Aorta (tissue), 5 donors: ENCODE measurements around the gene CCDC137. TPM values are rescaled to one million over a fixed set of nuclear protein-coding genes. Genes with fewer than 3 reads are reported as not detected.

Experiments used
- ATAC-seq: fragments of 200-7000 bp; cut with Tn5 transposase; one replicate; pipeline ENCODE4 v1.9.1; 2022; ENCODE audit warnings: moderate library complexity; ENCODE audit not compliant: low FRiP score
- DNase-seq, 2 donors: peaks; one replicate each; pipeline ENCODE4 v3.0.0-alpha.2; 2020
- H3K27ac ChIP-seq, 2 donors: one replicate each; pipeline ENCODE4 v1.5.1; 2013; ENCODE audit warnings: low read length in 2 of 2, mild to moderate bottlenecking in 2 of 2, moderate library complexity in 2 of 2, control low read depth in 1 of 2, inconsistent platforms in 1 of 2, low read depth in 1 of 2
- H3K27me3 ChIP-seq, 2 donors: one replicate each; pipeline ENCODE4 v1.6.1; 2013; ENCODE audit warnings: control low read depth in 1 of 2, low read length in 1 of 2, mild to moderate bottlenecking in 1 of 2, moderate library complexity in 1 of 2; ENCODE audit not compliant: insufficient read depth in 2 of 2, control insufficient read depth in 1 of 2
- H3K36me3 ChIP-seq, 2 donors: one replicate each; pipeline ENCODE4 v1.6.1; 2013; ENCODE audit warnings: control low read depth in 1 of 2, low read length in 1 of 2, mild to moderate bottlenecking in 1 of 2; ENCODE audit not compliant: insufficient read depth in 2 of 2, control insufficient read depth in 1 of 2
- H3K4me1 ChIP-seq, 2 donors: one replicate each; pipeline ENCODE4 v1.6.1; 2013; ENCODE audit warnings: low read length in 2 of 2, control low read depth in 1 of 2, mild to moderate bottlenecking in 1 of 2, moderate library complexity in 1 of 2; ENCODE audit not compliant: insufficient read depth in 2 of 2, control insufficient read depth in 1 of 2
- H3K4me3 ChIP-seq, 2 donors: one replicate each; pipeline ENCODE4 v1.5.1; 2013; ENCODE audit warnings: low read length in 2 of 2, control low read depth in 1 of 2, mild to moderate bottlenecking in 1 of 2
- H3K9me3 ChIP-seq: one replicate; pipeline ENCODE4 v1.6.1; 2013; ENCODE audit warnings: mild to moderate bottlenecking, low read length; ENCODE audit not compliant: control insufficient read depth
- WGBS, 2 donors: extraction: QIAGEN DNeasy Blood & Tissue Kit; methylation state at CpG; one replicate each; pipeline ENCODE4 v1.1.7; 2013; 5-methylcytosine and 5-hydroxymethylcytosine counted together
- intact Hi-C, 2 donors: fragments of 100-400 bp; cut with DNase I; formaldehyde crosslinking; loops; one replicate each; pipeline versions ENCODE4 v1.14.2 to v1.15.0; 2022
- polyA plus RNA-seq, 2 donors: library from polyadenylated mRNA; stranded (reverse); fragments of 200-250 nt; gene quantifications; one replicate each; pipeline ENCODE4 v1.2.3, GENCODE V29; 2013
- total RNA-seq, 2 donors: library from RNA; stranded (reverse); fragmentation: NEBNext Ultra II Directional; extraction: Animal tissue kit (Norgen Biotek cat#: 25700); gene quantifications; one replicate each; pipeline ENCODE4 v1.2.1, GENCODE V29; 2021
- donor health status: healthy with polysubstance abuse.
- donor health status: Bipolar disorder and iron deficiency.
- donor health status: DM: no; HTN: no; CAD: no.
- donor health status: DM: no; HTN: no; CAD: no.
- donor health status: DM: yes; HTN: yes; CAD: no.

CCDC137 gene
- total and polyA plus RNA-seq, 4 donors = 7.9 to 13.7 (median 13.2) TPM

- Histone ChIP-seq H3K9me3 (no peaks in the 10 kb centered on the region), H3K27ac (peak within 1 kb of the TSS; percentile 61 to 74), H3K4me1 (peaks cover 0 to 2% of the 10 kb centered on the region in 2 donors), H3K4me3 (peak within 1 kb of the TSS; percentile 51 to 99), H3K27me3 (no peaks in the 10 kb centered on the region), H3K36me3 (no peaks in the 10 kb centered on the region)
- intact Hi-C loops = loop anchor here in 1 of 2 donors (1.0 kb wide), 1 partner anchor 30 kb away; the partner anchor contains the start of genes CCDC137 and OXLD1
- WGBS, 2 donors = 0% methylated on average over 53 to 77 of the region's 77 CpGs
- DNase-seq (peak; percentile 91 to 94), ATAC-seq (peak; percentile 96)
Observed at GRCh38 chr17:81636505-81637288, 29.8 kb upstream of the CCDC137 start, which contains the start of the genes NPLOC4 and TSPAN10. Gene NPLOC4, minus strand, starts transcription at chr17:81637112. Its CDS starts 182 bp downstream, at chr17:81636930. Gene TSPAN10, plus strand, starts transcription at chr17:81637196. Its CDS starts 5,217 bp downstream, at chr17:81642413.

DNA sequence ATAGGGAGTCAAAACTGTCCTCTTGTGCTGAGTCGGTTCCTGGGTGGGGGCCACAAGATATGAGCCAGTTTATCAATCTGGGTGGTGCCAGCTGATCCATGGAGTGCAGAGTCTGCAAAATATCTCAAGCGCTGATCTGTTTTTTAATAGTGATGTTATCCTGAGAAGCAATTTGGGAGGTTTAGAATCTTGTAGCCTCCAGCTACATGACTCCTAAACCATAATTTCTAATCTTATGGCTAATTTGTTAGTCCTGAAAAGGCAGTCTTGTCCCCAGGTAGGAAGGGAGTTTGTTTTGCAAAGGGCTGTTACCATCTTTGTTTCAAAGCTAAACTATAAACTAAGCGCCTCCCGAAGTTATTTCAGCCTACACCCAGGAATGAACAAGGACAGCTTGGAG is 27.9 kb upstream of the CCDC137 start:
- DNase-seq = no peak
- WGBS, 2 donors = 83 to 84% methylated on average over 4 of the region's 4 CpGs
- intact Hi-C loops = no loop called here

DNA sequence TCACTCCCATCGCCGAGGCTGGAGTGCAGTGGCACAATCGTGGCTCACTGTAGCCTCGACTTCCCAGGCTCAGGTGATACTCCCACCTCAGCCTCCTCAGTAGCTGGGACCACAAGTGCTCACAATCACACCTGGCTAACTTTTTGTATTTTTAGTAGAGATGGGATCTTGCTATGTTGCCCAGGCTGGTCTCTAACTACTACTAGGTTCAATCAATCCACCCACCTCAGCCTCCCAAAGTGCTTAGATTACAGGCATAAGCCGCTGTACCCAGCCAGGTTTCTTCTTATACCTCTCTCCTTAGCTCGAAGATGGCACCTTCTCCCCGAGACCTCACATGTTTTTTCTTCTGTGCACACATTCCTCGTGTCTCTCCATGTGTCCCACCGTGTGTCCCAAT is 26.5 kb upstream of the CCDC137 start:
- peaks cover 0 to 2% of the 10 kb centered on the region in 2 donors for H3K4me1 ChIP-seq
- no peaks in the 10 kb centered on the region for H3K36me3 ChIP-seq
- no peak overlapping the region for H3K4me3 ChIP-seq
- no peak for ATAC-seq
- no peaks in the 10 kb centered on the region for H3K9me3 ChIP-seq
- H3K27ac ChIP-seq = no peak overlapping the region
- 89 to 92% methylated on average over 9 of the region's 9 CpGs for WGBS, 2 donors
- no peaks in the 10 kb centered on the region for H3K27me3 ChIP-seq
- intact Hi-C loops = no loop called here
- no peak for DNase-seq

More for the DNA sequence above, 27.9 kb upstream of the CCDC137 start:
- no peak for ATAC-seq
- Histone ChIP-seq H3K4me1 (peaks cover 0 to 2% of the 10 kb centered on the region in 2 donors), H3K27ac (no peak overlapping the region), H3K27me3 (no peaks in the 10 kb centered on the region), H3K9me3 (no peaks in the 10 kb centered on the region), H3K4me3 (no peak overlapping the region), H3K36me3 (no peaks in the 10 kb centered on the region)

DNA sequence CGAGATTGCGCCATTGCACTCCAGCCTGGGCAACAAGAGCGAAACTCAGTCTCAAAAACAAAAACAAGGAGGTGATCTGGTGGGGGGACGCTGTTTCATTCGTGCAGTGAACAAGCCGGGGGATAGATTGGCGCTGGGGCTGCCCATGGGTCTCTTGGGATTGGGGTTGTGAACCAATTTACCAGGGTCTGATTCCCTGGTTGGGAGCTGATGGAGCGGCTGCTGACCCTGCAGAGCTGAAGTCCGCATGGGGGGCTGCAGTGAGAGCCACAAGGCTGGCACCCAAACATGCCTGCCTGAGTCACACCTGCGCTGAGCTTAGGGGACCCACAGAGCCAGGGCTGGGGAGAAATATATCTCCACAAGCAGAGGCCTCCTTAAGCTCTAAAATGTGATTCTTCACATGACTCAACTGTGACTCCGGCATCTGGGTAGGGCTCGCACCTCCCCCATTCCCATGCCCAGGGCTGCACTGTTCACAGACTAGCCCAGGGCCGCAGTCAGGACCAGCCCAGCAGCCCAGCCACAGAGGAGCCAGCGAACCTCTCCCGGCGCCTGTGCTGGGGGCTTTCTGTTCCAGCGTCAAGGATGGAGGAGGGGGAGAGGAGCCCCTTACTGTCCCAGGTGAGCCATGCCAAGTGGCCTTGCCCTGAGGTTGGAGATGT is 24.6 kb upstream of the CCDC137 start:
- H3K4me3 ChIP-seq = no peak overlapping the region
- no peaks in the 10 kb centered on the region for H3K4me1 ChIP-seq
- ATAC-seq = no peak
- no peak overlapping the region for H3K27ac ChIP-seq
- H3K36me3 ChIP-seq = no peaks in the 10 kb centered on the region
- intact Hi-C loops = no loop called here
- H3K9me3 ChIP-seq = no peaks in the 10 kb centered on the region
- DNase-seq = no peak
- H3K27me3 ChIP-seq = no peaks in the 10 kb centered on the region
- WGBS, 2 donors = 92 to 93% methylated on average over 16 to 17 of the region's 17 CpGs

DNA sequence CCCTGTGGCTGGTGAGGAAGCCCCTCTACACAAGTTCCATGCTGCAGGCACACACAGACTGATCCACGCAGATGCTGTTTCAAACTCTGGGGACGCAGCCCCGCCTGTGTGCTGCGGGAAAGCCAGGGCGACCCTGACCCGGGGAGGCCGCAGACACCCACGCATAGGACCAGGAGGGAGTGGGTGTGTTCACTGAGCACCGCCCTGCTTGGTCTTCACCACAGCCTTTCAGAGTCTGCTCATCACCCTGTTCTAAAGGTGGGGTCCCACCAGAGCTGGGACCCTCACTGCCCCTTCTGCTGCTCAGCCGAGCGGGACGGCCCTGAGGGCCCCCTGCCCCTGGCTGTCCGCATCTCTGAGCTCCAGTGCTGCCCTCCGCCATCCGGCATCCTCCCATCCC is 22.0 kb upstream of the CCDC137 start:
- intact Hi-C loops = no loop called here
- no peaks in the 10 kb centered on the region for H3K4me1 ChIP-seq
- WGBS, 2 donors = 93 to 96% methylated on average over 15 of the region's 15 CpGs
- H3K9me3 ChIP-seq = peaks cover 2% of the 10 kb centered on the region
- H3K4me3 ChIP-seq = no peak overlapping the region
- no peak for DNase-seq
- no peaks in the 10 kb centered on the region for H3K27me3 ChIP-seq
- H3K36me3 ChIP-seq = no peaks in the 10 kb centered on the region
- H3K27ac ChIP-seq = no peak overlapping the region
- ATAC-seq = no peak

DNA sequence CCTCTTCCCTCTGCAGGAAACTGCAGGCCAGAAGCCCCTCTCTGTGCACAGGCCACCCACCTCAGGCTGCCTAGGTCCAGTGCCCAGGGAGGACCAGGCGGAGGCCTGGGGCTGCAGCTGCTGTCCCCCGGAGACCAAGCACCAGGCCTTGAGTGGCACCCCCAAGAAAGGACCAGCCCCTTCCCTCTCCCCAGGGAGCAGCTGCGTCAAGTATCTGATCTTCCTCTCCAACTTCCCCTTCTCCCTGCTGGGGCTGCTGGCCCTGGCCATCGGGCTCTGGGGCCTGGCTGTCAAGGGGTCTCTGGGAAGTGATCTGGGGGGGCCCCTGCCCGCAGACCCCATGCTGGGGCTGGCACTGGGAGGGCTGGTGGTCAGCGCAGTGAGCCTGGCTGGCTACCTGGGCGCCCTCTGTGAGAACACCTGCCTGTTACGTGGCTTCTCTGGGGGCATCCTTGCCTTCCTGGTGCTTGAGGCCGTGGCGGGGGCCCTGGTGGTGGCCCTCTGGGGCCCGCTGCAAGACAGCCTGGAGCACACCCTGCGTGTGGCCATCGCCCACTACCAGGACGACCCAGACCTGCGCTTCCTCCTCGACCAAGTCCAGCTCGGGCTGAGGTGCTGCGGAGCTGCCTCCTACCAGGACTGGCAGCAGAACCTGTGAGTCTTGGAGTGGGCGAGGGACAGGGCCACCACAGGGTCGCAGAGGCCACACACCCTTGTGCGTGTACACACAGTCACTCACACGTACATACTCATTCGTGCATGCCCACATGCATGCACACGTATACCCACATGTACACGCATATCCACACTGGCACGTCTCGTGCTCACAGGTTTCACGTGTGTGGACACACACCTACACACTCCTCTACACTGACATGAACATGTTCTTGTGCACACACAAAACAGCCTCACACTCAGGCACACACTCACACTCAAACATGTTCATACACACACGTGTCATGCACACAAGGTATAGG is 21.3 kb upstream of the CCDC137 start:
- DNase-seq = no peak
- intact Hi-C loops = no loop called here
- Histone ChIP-seq H3K36me3 (no peaks in the 10 kb centered on the region), H3K4me3 (no peak overlapping the region), H3K27me3 (no peaks in the 10 kb centered on the region), H3K4me1 (no peaks in the 10 kb centered on the region), H3K27ac (no peak overlapping the region), H3K9me3 (peaks cover 2% of the 10 kb centered on the region)
- no peak for ATAC-seq
- WGBS, 2 donors = 86 to 88% methylated on average over 28 to 29 of the region's 29 CpGs

DNA sequence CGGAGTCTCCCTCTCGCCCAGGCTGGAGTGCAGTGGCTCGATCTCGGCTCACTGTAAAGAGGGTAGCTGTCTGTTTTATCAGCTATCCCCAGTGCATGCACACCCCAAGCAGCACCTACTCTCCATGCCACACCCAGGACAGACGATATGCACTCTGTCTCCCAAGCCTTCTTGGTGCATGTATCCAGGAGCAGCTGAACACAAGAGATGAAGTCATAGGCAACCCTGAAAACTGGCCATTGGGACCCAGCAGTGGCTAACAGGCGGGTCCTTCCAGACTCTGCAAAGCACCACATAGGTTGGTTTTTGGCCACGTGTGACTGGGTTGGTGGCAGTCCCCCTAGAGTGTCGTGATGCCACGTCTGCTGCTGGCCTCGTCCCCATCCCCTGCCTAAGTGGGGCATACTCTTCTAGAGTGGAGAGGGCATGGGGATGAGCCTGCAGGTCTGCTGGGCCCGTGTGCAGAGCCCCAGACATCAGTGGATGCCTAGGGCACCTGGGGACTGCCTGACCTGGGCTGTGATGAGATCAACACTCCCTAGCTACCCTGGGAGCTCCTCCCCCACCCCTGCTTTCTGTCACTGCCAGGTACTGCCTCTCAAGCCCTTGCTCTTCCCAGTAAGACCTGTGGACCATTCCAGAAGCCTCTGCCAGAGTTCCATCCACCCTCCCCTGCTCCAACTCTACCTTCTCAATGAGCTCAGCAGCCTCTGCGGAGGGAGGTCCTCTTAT is 19.5 kb upstream of the CCDC137 start:
- Histone ChIP-seq H3K4me3 (no peak overlapping the region), H3K27me3 (no peaks in the 10 kb centered on the region), H3K36me3 (no peaks in the 10 kb centered on the region), H3K9me3 (peaks cover 2% of the 10 kb centered on the region), H3K27ac (no peak overlapping the region), H3K4me1 (no peaks in the 10 kb centered on the region)
- intact Hi-C loops = no loop called here
- ATAC-seq (no peak), DNase-seq (no peak)
- WGBS, 2 donors = 58 to 67% methylated on average over 12 of the region's 12 CpGs

DNA sequence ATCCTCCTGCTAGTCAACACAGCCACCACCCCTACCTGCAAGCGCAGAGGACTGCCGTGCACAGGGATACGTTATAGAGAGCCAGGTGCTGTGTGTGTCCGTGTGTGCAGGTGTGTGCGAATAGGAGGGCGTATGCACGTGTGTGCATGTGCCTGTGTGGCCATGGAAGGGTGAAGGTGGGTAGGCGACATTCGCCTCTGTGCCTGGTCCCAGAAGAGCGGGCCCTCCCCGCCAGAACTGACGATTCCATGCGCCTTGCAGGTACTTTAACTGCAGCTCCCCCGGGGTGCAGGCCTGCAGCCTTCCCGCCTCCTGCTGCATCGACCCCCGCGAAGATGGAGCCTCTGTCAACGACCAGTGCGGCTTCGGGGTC is 18.9 kb upstream of the CCDC137 start:
- peaks cover 2% of the 10 kb centered on the region for H3K9me3 ChIP-seq
- H3K4me1 ChIP-seq = no peaks in the 10 kb centered on the region
- H3K27me3 ChIP-seq = no peaks in the 10 kb centered on the region
- ATAC-seq (no peak), DNase-seq (no peak)
- 25% methylated on average over 21 of the region's 21 CpGs for WGBS, 2 donors
- no peak overlapping the region for H3K27ac ChIP-seq
- no peaks in the 10 kb centered on the region for H3K36me3 ChIP-seq
- H3K4me3 ChIP-seq = no peak overlapping the region
- intact Hi-C loops = no loop called here
